HL-60 (cell line): Measurements from ENCODE around the gene DENND1A.

Experiments used
- DNase-seq, 2 experiments: peaks; one replicate each; pipeline ENCODE4 v3.0.0-alpha.2; 2010 to 2020; ENCODE audit warnings: low read depth in 1 of 2, low spot score in 1 of 2
- H3K27ac ChIP-seq: fragments of 250-450 bp; sonication (Bioruptor Pico); replicated peaks from 2 replicates; pipeline ENCODE4 v1.5.1; 2020; ENCODE audit warnings: mild to moderate bottlenecking, moderate library complexity
- H3K27me3 ChIP-seq: fragments of 250-450 bp; sonication (Bioruptor Pico); 2 replicates; pipeline ENCODE4 v1.5.1; 2021; ENCODE audit warnings: mild to moderate bottlenecking, moderate library complexity; ENCODE audit not compliant: insufficient read depth, poor library complexity, severe bottlenecking
- H3K4me3 ChIP-seq: replicated peaks from 2 replicates; pipeline ENCODE4 v1.5.1; 2011; ENCODE audit warnings: mild to moderate bottlenecking, control low read depth, low read length; ENCODE audit not compliant: insufficient read depth
- GABPA ChIP-seq: IDR thresholded peaks from 2 replicates; pipeline ENCODE4 v1.6.1; 2012; ENCODE audit warnings: low read depth
- POLR2AphosphoS5 ChIP-seq: IDR thresholded peaks from 2 replicates; pipeline ENCODE4 v1.6.1; 2012; ENCODE audit warnings: low read depth
- REST ChIP-seq: IDR thresholded peaks from 2 replicates; pipeline ENCODE4 v1.6.1; 2012; ENCODE audit warnings: low read depth; ENCODE audit not compliant: insufficient replicate concordance
- SPI1 ChIP-seq: IDR thresholded peaks from 2 replicates; pipeline ENCODE4 v1.6.1; 2012; ENCODE audit warnings: low read depth, mild to moderate bottlenecking, borderline replicate concordance
- TF ChIP-seq, protein P1 (sequence below): IDR thresholded peaks from one replicate; pipeline ENCODE4 v1.5.1; 2011; ENCODE audit warnings: low read length, control low read depth, inconsistent platforms; ENCODE audit not compliant: insufficient read depth

DENND1A gene

GRCh38 chr9:123420592-123421111 lies 509.3 kb downstream of the DENND1A start:
- TF ChIP-seq SPI1, result no peak
- TF ChIP-seq POLR2AphosphoS5, result no peak
- TF ChIP-seq REST, result no peak
- TF ChIP-seq, protein P1, sequence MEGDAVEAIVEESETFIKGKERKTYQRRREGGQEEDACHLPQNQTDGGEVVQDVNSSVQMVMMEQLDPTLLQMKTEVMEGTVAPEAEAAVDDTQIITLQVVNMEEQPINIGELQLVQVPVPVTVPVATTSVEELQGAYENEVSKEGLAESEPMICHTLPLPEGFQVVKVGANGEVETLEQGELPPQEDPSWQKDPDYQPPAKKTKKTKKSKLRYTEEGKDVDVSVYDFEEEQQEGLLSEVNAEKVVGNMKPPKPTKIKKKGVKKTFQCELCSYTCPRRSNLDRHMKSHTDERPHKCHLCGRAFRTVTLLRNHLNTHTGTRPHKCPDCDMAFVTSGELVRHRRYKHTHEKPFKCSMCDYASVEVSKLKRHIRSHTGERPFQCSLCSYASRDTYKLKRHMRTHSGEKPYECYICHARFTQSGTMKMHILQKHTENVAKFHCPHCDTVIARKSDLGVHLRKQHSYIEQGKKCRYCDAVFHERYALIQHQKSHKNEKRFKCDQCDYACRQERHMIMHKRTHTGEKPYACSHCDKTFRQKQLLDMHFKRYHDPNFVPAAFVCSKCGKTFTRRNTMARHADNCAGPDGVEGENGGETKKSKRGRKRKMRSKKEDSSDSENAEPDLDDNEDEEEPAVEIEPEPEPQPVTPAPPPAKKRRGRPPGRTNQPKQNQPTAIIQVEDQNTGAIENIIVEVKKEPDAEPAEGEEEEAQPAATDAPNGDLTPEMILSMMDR, result no peak
- no peak for TF ChIP-seq GABPA
- DNase-seq, result peak in 1 of 2 experiments; percentile 26
- Histone ChIP-seq H3K4me3 (no peak overlapping the region), H3K27me3 (no peaks in the 10 kb centered on the region), H3K27ac (no peak overlapping the region)

DNA sequence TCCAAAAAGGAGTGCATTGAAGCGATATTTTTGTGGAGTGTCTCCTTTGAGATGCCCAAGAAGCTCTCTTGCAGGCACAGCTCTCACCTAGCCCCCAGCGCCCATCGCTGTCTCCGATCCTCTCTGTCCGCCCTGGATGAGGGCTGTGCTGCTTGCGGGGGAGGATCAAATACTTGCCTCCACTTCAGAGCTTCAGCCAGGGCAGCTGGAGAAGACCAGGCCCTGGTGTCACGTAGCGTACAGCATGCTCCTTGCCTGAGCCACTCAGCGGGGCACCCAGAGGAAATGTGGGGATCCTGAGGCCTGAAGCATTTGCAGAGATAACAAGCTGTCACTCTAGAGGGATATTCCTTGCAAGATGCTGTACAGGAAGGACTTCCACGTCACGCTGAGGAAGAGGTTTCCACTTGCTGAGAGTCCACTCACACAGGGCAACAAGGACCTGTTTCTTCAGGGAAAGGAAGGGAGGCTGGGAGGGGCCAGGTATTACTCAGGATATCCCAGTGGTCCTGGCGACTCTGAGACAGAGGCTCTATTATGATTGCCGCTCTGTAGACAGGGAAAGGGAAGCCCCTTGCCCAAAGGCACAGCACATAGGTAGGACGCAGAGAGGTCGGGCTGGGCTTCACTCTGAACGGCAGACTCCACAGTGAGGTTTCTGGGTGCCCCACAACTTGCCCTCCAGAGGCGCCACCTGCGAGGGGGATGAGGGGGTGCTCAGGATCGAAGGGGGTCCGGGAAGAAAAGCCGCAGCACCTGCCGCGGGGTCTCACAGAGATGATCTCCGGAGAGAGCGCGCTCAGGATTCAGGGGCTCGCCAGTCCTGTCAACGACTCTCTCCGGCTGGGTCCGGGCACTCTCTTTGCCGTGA lies 510.0 kb downstream of the DENND1A start:
- H3K4me3 ChIP-seq, result no peak overlapping the region
- TF ChIP-seq GABPA, result no peak
- TF ChIP-seq REST, result no peak
- TF ChIP-seq, protein P1, result no peak
- TF ChIP-seq POLR2AphosphoS5, result no peak
- TF ChIP-seq SPI1, result no peak
- no peaks in the 10 kb centered on the region for H3K27me3 ChIP-seq
- no peak overlapping the region for H3K27ac ChIP-seq
- no peak for DNase-seq

GRCh38 chr9:123419091-123419490 lies 510.8 kb downstream of the DENND1A start:
- Histone ChIP-seq H3K27me3 (no peaks in the 10 kb centered on the region), H3K27ac (no peak overlapping the region), H3K4me3 (no peak overlapping the region)
- DNase-seq, result no peak
- TF ChIP-seq, protein P1, result no peak
- no peak for TF ChIP-seq POLR2AphosphoS5
- no peak for TF ChIP-seq GABPA
- no peak for TF ChIP-seq SPI1
- TF ChIP-seq REST, result no peak
